Hepatocyte (in vitro differentiated cells): Measurements from ENCODE around the gene TRMT61B. TPM values are rescaled to one million over a fixed set of nuclear protein-coding genes. Genes with fewer than 3 reads are reported as not detected.
A peak's percentile ranks its signal among the peaks of the same experiment; 100 is the strongest.

ENCODE experiments used
- DNase-seq: peaks from one replicate; pipeline ENCODE4 v3.0.0-alpha.2; 2016; ENCODE audit warnings: low spot score
- H2AFZ ChIP-seq: fragments of 200-600 bp; sonication (generic); 2 replicates; pipeline ENCODE4 v1.6.0; 2016; ENCODE audit warnings: antibody characterized with exemption, mild to moderate bottlenecking
- H3K27ac ChIP-seq: fragments of 200-600 bp; sonication (generic); 2 replicates; pipeline ENCODE4 v1.5.1; 2016; ENCODE audit warnings: mild to moderate bottlenecking
- H3K27me3 ChIP-seq: fragments of 200-600 bp; sonication (generic); 2 replicates; pipeline ENCODE4 v1.6.1; 2016
- H3K36me3 ChIP-seq: fragments of 200-600 bp; sonication (generic); replicated peaks from 2 replicates; pipeline ENCODE4 v1.5.1; 2016; ENCODE audit warnings: low read depth; ENCODE audit not compliant: insufficient read depth
- H3K4me1 ChIP-seq: fragments of 200-600 bp; sonication (generic); 2 replicates; pipeline ENCODE4 v1.5.1; 2016; ENCODE audit warnings: mild to moderate bottlenecking, moderate library complexity; ENCODE audit not compliant: insufficient read depth
- H3K4me2 ChIP-seq: fragments of 200-600 bp; sonication (generic); 2 replicates; pipeline ENCODE4 v1.6.0; 2016
- H3K4me3 ChIP-seq: fragments of 200-600 bp; sonication (generic); 2 replicates; pipeline ENCODE4 v1.5.1; 2016; ENCODE audit warnings: mild to moderate bottlenecking
- H3K79me2 ChIP-seq: fragments of 200-600 bp; sonication (generic); 2 replicates; pipeline ENCODE4 v1.6.0; 2017; ENCODE audit warnings: mild to moderate bottlenecking
- H3K9me2 ChIP-seq: fragments of 200-600 bp; sonication (generic); replicated peaks from 2 replicates; pipeline ENCODE4 v1.6.0; 2017; ENCODE audit warnings: mild to moderate bottlenecking; ENCODE audit not compliant: insufficient read depth
- H3K9me3 ChIP-seq: fragments of 200-600 bp; sonication (generic); 2 replicates; pipeline ENCODE4 v1.5.1; 2016; ENCODE audit warnings: low read depth, mild to moderate bottlenecking
- H4K20me1 ChIP-seq: fragments of 200-600 bp; sonication (generic); 2 replicates; pipeline ENCODE4 v1.6.0; 2016; ENCODE audit warnings: mild to moderate bottlenecking; ENCODE audit not compliant: insufficient read depth, poor library complexity, severe bottlenecking
- CTCF ChIP-seq: fragments of 200-600 bp; sonication (generic); IDR thresholded peaks from 2 replicates; pipeline ENCODE4 v1.5.1; 2016; ENCODE audit warnings: antibody characterized with exemption, mild to moderate bottlenecking; ENCODE audit not compliant: poor library complexity
- EZH2 ChIP-seq: fragments of 200-600 bp; sonication (generic); IDR thresholded peaks from 2 replicates; pipeline ENCODE4 v1.6.1; 2016; ENCODE audit warnings: antibody characterized with exemption, mild to moderate bottlenecking, borderline replicate concordance
- EZH2phosphoT487 ChIP-seq: fragments of 200-600 bp; sonication (generic); IDR thresholded peaks from one replicate; pipeline ENCODE4 v1.6.1; 2018; ENCODE audit warnings: antibody characterized with exemption, mild to moderate bottlenecking, low read depth, moderate library complexity; ENCODE audit not compliant: unreplicated experiment, severe bottlenecking
- WGBS: methylation state at CpG from one replicate; pipeline ENCODE4 v1.1.6; 2016; ENCODE audit warnings: low lambda C conversion rate; ENCODE audit errors: missing lambda C conversion rate; 5-methylcytosine and 5-hydroxymethylcytosine counted together
- polyA plus RNA-seq: library from polyadenylated mRNA; unstranded; fragments of >200 nt; fragmentation: Nextera tagmentation; extraction: Ambion mirVana; gene quantifications from 2 replicates; pipeline ENCODE4 v1.2.1, GENCODE V29; 2016
- total RNA-seq: library from RNA; depleted of rRNA; stranded (reverse); fragments of >200 nt; gene quantifications from 2 replicates; pipeline ENCODE4 v1.2.3, GENCODE V29; 2014

TRMT61B gene
- total and polyA plus RNA-seq, 2 experiments from 2014 or later = 11.2 to 17.0 TPM

- DNase-seq = no peak
- Histone ChIP-seq H3K27ac (no peak overlapping the region), H3K9me3 (no peaks in the 10 kb centered on the region), H3K79me2 (peaks cover 92% of the 10 kb centered on the region), H2AFZ (no peak overlapping the region), H3K27me3 (no peaks in the 10 kb centered on the region), H3K4me1 (peaks cover 3% of the 10 kb centered on the region), H3K4me2 (no peak overlapping the region), H3K36me3 (no peaks in the 10 kb centered on the region), H3K9me2 (no peaks in the 10 kb centered on the region), H3K4me3 (no peak overlapping the region), H4K20me1 (peaks cover 57% of the 10 kb centered on the region)
- WGBS = 93% methylated on average over 3 of the region's 3 CpGs
- TF ChIP-seq EZH2phosphoT487 (no peak), CTCF (no peak), EZH2 (no peak)
Measured at GRCh38 chr2:28902584-28902983, 32.5 kb upstream of the TRMT61B start.

GRCh38 chr2:28901841-28902240 lies 31.7 kb upstream of the TRMT61B start:
- WGBS = 100% methylated on average over 1 of the region's 1 CpG
- no peak overlapping the region for H3K4me3 ChIP-seq
- no peaks in the 10 kb centered on the region for H3K27me3 ChIP-seq
- H3K27ac ChIP-seq = no peak overlapping the region
- TF ChIP-seq EZH2 (no peak), CTCF (no peak), EZH2phosphoT487 (no peak)
- DNase-seq = no peak
- H3K79me2 ChIP-seq = peaks cover 96% of the 10 kb centered on the region
- H3K4me1 ChIP-seq = peaks cover 9% of the 10 kb centered on the region
- H3K9me2 ChIP-seq = no peaks in the 10 kb centered on the region
- H4K20me1 ChIP-seq = peaks cover 64% of the 10 kb centered on the region
- H2AFZ ChIP-seq = no peak overlapping the region
- no peaks in the 10 kb centered on the region for H3K9me3 ChIP-seq
- H3K4me2 ChIP-seq = no peak overlapping the region
- no peaks in the 10 kb centered on the region for H3K36me3 ChIP-seq

- H3K4me2 ChIP-seq = no peak overlapping the region
- no peak overlapping the region for H3K27ac ChIP-seq
- peaks cover 70% of the 10 kb centered on the region for H4K20me1 ChIP-seq
- peaks cover 96% of the 10 kb centered on the region for H3K79me2 ChIP-seq
- H3K4me3 ChIP-seq = no peak overlapping the region
- H3K36me3 ChIP-seq = no peaks in the 10 kb centered on the region
- no peak for DNase-seq
- H3K9me3 ChIP-seq = no peaks in the 10 kb centered on the region
- H2AFZ ChIP-seq = no peak overlapping the region
- WGBS = 74% methylated on average over 2 of the region's 2 CpGs
- no peaks in the 10 kb centered on the region for H3K27me3 ChIP-seq
- TF ChIP-seq EZH2 (no peak), EZH2phosphoT487 (no peak), CTCF (no peak)
- H3K4me1 ChIP-seq = peaks cover 15% of the 10 kb centered on the region
- H3K9me2 ChIP-seq = no peaks in the 10 kb centered on the region
Measured at GRCh38 chr2:28901202-28901601, 31.1 kb upstream of the TRMT61B start.

GRCh38 chr2:28898048-28898447 lies 27.9 kb upstream of the TRMT61B start:
- H3K27me3 ChIP-seq = no peaks in the 10 kb centered on the region
- no peaks in the 10 kb centered on the region for H3K9me2 ChIP-seq
- H3K27ac ChIP-seq = no peak overlapping the region
- no peak overlapping the region for H3K4me3 ChIP-seq
- WGBS = 74% methylated on average over 1 of the region's 1 CpG
- TF ChIP-seq EZH2phosphoT487 (no peak), EZH2 (no peak), CTCF (no peak)
- no peak overlapping the region for H2AFZ ChIP-seq
- H4K20me1 ChIP-seq = peaks cover 77% of the 10 kb centered on the region
- peaks cover 85% of the 10 kb centered on the region for H3K79me2 ChIP-seq
- H3K4me1 ChIP-seq = peaks cover 17% of the 10 kb centered on the region
- DNase-seq = no peak
- H3K4me2 ChIP-seq = peak overlapping the region; percentile 34
- H3K9me3 ChIP-seq = no peaks in the 10 kb centered on the region
- H3K36me3 ChIP-seq = no peaks in the 10 kb centered on the region
